Parathyroid adenoma (tissue), 2 donors: ENCODE results near the gene AREG.

Experiments
- H2AFZ ChIP-seq: fragments of 300-600 bp; sonication (generic); one replicate; pipeline ENCODE4 v1.7.0; 2017; ENCODE audit warnings: antibody characterized with exemption, mild to moderate bottlenecking
- H3K27ac ChIP-seq: fragments of 300-600 bp; sonication (generic); one replicate; pipeline ENCODE4 v1.7.0; 2017
- H3K27me3 ChIP-seq: fragments of 300-600 bp; sonication (generic); one replicate; pipeline ENCODE4 v1.7.0; 2017; ENCODE audit warnings: low read length; ENCODE audit not compliant: control insufficient read depth, insufficient read depth
- H3K36me3 ChIP-seq: fragments of 300-600 bp; sonication (generic); one replicate; pipeline ENCODE4 v1.7.0; 2017; ENCODE audit warnings: low read length; ENCODE audit not compliant: control insufficient read depth, insufficient read depth
- H3K4me1 ChIP-seq: fragments of 300-600 bp; sonication (generic); one replicate; pipeline ENCODE4 v1.7.0; 2017; ENCODE audit warnings: control low read depth
- H3K4me2 ChIP-seq: fragments of 300-600 bp; sonication (generic); one replicate; pipeline ENCODE4 v1.7.0; 2017; ENCODE audit warnings: low read length
- H3K4me3 ChIP-seq: fragments of 300-600 bp; sonication (generic); one replicate; pipeline ENCODE4 v1.7.0; 2017; ENCODE audit warnings: low read depth, low read length
- H3K79me2 ChIP-seq: fragments of 300-600 bp; sonication (generic); one replicate; pipeline ENCODE4 v1.7.0; 2017; ENCODE audit warnings: control low read depth
- H3K9ac ChIP-seq: fragments of 300-600 bp; sonication (generic); one replicate; pipeline ENCODE4 v1.7.0; 2017; ENCODE audit warnings: mild to moderate bottlenecking
- H3K9me3 ChIP-seq: fragments of 300-600 bp; sonication (generic); one replicate; pipeline ENCODE4 v1.7.0; 2017; ENCODE audit warnings: low read length; ENCODE audit not compliant: control insufficient read depth
- TF ChIP-seq, protein P1 (sequence below): fragments of 300-600 bp; sonication (generic); IDR thresholded peaks from one replicate; pipeline ENCODE4 v1.7.0; 2017; ENCODE audit warnings: antibody characterized with exemption, mild to moderate bottlenecking
- donor health status: primary hyperparathyroidism.

AREG gene

DNA sequence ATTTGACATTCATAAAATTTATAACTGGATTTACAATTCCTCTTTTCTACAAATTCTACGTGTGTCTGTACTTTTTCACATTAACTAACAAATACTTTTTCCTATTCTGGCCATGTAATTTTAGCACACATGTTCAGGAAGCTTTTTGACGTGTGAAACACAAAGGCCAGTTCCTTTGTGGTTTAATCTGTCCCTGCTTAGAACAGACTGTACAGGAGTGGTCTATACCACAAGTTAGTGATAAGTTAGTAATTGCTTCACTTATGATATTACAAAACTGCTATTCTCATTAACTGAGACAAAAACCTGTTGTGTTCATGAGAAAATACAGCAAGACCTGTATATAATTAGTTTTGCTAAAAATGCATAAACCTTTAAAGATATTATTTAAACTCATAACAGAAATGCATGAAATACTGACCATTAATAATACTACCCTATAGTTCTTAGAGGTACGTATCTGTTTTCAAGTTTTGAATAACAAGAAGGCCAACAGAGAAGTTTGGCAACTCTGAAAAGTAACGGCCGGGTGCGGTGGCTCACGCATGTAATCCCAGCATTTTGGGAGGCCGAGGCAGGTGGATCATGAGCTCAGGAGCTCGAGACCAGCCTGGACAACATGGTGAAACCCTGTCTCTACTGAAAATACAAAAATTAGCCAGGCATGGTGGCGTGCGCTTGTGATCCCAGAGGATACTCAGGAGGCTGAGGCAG is 13.7 kb upstream of the AREG start:
- Histone ChIP-seq H3K27ac (no peak overlapping the region), H3K4me2 (no peak overlapping the region)
- TF ChIP-seq, protein P1, sequence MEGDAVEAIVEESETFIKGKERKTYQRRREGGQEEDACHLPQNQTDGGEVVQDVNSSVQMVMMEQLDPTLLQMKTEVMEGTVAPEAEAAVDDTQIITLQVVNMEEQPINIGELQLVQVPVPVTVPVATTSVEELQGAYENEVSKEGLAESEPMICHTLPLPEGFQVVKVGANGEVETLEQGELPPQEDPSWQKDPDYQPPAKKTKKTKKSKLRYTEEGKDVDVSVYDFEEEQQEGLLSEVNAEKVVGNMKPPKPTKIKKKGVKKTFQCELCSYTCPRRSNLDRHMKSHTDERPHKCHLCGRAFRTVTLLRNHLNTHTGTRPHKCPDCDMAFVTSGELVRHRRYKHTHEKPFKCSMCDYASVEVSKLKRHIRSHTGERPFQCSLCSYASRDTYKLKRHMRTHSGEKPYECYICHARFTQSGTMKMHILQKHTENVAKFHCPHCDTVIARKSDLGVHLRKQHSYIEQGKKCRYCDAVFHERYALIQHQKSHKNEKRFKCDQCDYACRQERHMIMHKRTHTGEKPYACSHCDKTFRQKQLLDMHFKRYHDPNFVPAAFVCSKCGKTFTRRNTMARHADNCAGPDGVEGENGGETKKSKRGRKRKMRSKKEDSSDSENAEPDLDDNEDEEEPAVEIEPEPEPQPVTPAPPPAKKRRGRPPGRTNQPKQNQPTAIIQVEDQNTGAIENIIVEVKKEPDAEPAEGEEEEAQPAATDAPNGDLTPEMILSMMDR = no peak

DNA sequence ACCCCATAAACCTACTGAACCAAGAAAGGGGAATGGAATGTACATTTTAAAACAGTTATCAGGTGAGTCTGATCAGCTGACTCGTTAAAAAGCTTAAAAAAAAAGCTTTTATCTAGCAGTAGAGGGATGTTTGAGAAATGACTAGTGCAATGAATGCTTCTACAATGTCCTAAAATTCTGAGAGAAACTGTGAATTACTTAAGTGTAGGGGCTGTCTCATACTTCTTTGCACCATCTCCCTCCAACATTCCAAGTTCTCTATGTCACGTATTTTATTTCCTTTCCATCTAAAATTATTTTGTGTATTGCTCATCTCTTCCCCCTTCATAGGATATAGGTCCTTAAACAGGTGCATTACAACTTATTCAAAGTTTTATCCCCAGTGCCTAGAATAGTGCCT is 11.9 kb upstream of the AREG start:
- no peaks in the 10 kb centered on the region for H3K36me3 ChIP-seq
- H3K4me1 ChIP-seq = no peaks in the 10 kb centered on the region
- TF ChIP-seq, protein P1 = no peak
- no peaks in the 10 kb centered on the region for H3K27me3 ChIP-seq
- H3K27ac ChIP-seq = no peak overlapping the region
- H2AFZ ChIP-seq = no peak overlapping the region
- no peaks in the 10 kb centered on the region for H3K79me2 ChIP-seq
- no peak overlapping the region for H3K9ac ChIP-seq
- no peak overlapping the region for H3K4me3 ChIP-seq
- no peaks in the 10 kb centered on the region for H3K9me3 ChIP-seq
- no peak overlapping the region for H3K4me2 ChIP-seq

More for the DNA sequence above, 13.7 kb upstream of the AREG start:
- Histone ChIP-seq H3K79me2 (no peaks in the 10 kb centered on the region), H3K9ac (no peak overlapping the region), H3K4me1 (no peaks in the 10 kb centered on the region), H2AFZ (no peak overlapping the region), H3K9me3 (no peaks in the 10 kb centered on the region), H3K36me3 (no peaks in the 10 kb centered on the region), H3K4me3 (no peak overlapping the region), H3K27me3 (no peaks in the 10 kb centered on the region)

DNA sequence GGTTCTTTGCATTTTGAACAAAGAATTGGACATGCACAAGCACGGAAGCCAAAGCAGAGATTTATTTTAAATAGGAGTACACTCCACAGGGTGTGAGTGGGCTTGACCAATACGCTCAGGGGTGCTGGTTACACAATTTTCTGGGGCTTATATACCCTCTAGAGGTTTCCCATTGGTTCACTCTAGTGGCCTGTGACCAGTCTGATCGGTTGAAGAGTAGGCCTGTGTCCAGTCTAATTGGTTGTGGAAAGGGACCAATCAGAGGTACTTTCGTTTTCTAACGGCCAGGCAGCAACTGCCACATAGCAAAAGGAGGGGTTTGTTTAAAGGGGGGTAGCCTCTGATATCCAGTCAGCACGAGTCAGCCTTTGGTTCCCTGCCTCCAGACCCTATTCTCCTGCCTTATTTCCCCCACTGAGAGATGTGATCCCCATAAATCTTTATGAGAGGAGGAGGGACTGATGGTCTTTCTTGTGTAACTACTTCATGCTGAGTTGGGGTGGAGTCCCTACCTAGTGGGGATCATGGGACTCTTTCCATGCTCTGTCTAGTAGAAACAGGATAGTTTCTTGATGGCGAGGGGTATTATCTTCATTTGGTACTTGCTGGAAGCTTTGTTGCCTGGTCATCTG is 11.3 kb upstream of the AREG start:
- Histone ChIP-seq H3K27me3 (no peaks in the 10 kb centered on the region), H3K4me2 (no peak overlapping the region), H3K79me2 (no peaks in the 10 kb centered on the region), H3K9me3 (no peaks in the 10 kb centered on the region), H3K4me1 (no peaks in the 10 kb centered on the region), H2AFZ (no peak overlapping the region), H3K36me3 (no peaks in the 10 kb centered on the region), H3K9ac (no peak overlapping the region), H3K4me3 (no peak overlapping the region), H3K27ac (no peak overlapping the region)
- TF ChIP-seq, protein P1 = no peak

DNA sequence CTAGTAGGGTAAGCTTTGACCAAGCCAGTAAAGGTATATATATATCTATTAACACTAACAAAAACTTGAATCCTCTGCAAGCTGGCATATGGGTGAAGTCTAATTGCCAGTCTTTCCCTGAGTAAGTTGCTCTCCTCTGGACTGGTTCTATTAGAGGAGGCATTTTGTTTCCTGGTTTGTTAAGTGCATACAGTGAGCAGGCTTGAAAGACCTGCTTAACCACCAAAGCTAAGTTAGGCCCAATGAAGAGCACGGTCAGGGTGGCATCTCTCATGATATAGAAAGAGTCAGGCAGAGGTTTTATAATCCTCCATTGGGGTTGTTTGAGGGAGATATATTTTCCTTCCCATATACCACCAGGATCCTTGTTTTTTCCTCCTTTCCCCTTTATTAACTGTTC is 9.6 kb upstream of the AREG start:
- Histone ChIP-seq H3K4me2 (no peak overlapping the region), H3K9ac (no peak overlapping the region), H3K27me3 (no peaks in the 10 kb centered on the region), H3K4me1 (no peaks in the 10 kb centered on the region), H3K27ac (no peak overlapping the region), H3K4me3 (no peak overlapping the region), H2AFZ (no peak overlapping the region), H3K79me2 (no peaks in the 10 kb centered on the region), H3K9me3 (no peaks in the 10 kb centered on the region), H3K36me3 (no peaks in the 10 kb centered on the region)
- TF ChIP-seq, protein P1 = no peak

DNA sequence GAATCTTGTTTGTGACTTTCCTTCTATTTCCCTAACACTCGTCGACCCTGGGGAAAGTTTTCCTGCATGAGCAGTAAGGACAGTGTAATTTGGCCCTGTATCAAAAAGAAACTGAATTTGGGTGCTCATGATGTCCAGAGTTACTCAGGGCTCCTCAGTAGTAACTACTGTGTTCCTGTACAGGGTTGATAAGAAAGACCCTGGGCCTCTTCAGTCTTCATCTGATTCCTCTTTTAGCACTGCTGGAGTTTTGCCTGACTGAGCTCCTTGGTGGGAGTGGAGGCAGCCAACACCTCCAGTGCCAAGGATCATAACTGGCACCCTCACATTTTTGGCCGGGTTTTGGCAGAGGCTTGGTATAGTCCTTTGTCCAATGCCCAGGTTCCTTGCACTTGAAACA is 7.1 kb upstream of the AREG start:
- Histone ChIP-seq H2AFZ (no peak overlapping the region), H3K27me3 (no peaks in the 10 kb centered on the region), H3K79me2 (no peaks in the 10 kb centered on the region), H3K36me3 (no peaks in the 10 kb centered on the region), H3K27ac (no peak overlapping the region), H3K4me1 (no peaks in the 10 kb centered on the region), H3K9ac (no peak overlapping the region), H3K4me2 (no peak overlapping the region), H3K4me3 (no peak overlapping the region), H3K9me3 (no peaks in the 10 kb centered on the region)
- TF ChIP-seq, protein P1 = no peak
